ENCODE data around the gene RAB7B. TPM values are rescaled to one million over a fixed set of nuclear protein-coding genes. Genes with fewer than 3 reads are reported as not detected.

Gene RAB7B
- total RNA-seq, 6 experiments from 2014 or later: 2.6 to 6.6 (median 5.3) TPM

- TF ChIP-seq, protein P1, sequence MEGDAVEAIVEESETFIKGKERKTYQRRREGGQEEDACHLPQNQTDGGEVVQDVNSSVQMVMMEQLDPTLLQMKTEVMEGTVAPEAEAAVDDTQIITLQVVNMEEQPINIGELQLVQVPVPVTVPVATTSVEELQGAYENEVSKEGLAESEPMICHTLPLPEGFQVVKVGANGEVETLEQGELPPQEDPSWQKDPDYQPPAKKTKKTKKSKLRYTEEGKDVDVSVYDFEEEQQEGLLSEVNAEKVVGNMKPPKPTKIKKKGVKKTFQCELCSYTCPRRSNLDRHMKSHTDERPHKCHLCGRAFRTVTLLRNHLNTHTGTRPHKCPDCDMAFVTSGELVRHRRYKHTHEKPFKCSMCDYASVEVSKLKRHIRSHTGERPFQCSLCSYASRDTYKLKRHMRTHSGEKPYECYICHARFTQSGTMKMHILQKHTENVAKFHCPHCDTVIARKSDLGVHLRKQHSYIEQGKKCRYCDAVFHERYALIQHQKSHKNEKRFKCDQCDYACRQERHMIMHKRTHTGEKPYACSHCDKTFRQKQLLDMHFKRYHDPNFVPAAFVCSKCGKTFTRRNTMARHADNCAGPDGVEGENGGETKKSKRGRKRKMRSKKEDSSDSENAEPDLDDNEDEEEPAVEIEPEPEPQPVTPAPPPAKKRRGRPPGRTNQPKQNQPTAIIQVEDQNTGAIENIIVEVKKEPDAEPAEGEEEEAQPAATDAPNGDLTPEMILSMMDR (IDR thresholded peaks at IDR 0.05): no peak
- DNase-seq: no peak
- Mint-ChIP-seq H3K27me3 (ENCODE audit: insufficient read depth) (peaks cover 47% of the 10 kb centered on the region), H3K4me1 (ENCODE audit: low read depth) (peaks cover 11% of the 10 kb centered on the region), H3K4me3 (no peak overlapping the region), H3K36me3 (ENCODE audit: low read depth) (no peaks in the 10 kb centered on the region), H3K27ac (no peak overlapping the region), H3K9me3 (no peaks in the 10 kb centered on the region)
Measured at GRCh38 chr1:205942631-205943159, 60.5 kb downstream of the RAB7B start.

DNA sequence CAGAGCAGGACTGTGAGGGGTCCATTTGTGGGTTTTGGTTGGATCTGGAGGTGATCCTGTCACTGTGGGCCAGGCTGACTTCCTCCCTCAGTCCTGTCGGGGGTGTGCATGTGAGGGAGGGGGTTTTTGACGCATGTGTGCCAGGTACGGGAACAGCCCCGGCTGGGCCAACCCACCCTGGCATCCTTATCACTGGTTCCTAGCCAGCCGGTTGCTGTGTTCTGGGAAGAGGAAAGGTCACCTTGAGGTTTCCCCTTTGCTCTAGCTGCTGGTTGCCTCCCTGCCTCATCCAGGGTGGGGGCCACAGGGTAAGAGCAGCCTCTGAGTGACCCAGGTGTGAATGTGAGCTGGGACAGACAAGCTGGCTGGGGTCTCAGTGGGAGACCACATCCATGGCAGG, 62.5 kb downstream of the RAB7B start:
- TF ChIP-seq, protein P1 (IDR thresholded peaks at IDR 0.05): no peak

GRCh38 chr1:205939690-205940330, 63.4 kb downstream of the RAB7B start:
- peaks cover 30% of the 10 kb centered on the region for H3K27me3 Mint-ChIP-seq (ENCODE audit: insufficient read depth)
- H3K36me3 Mint-ChIP-seq (ENCODE audit: low read depth): no peaks in the 10 kb centered on the region
- H3K27ac Mint-ChIP-seq: no peak overlapping the region
- TF ChIP-seq, protein P1 (IDR thresholded peaks at IDR 0.05): peak; percentile 43; the same call in 1 of the 2 replicates
- peaks cover 27% of the 10 kb centered on the region for H3K4me1 Mint-ChIP-seq (ENCODE audit: low read depth)
- no peak for DNase-seq
- no peak overlapping the region for H3K4me3 Mint-ChIP-seq
- no peaks in the 10 kb centered on the region for H3K9me3 Mint-ChIP-seq

More for the DNA sequence above, 62.5 kb downstream of the RAB7B start:
- H3K4me3 Mint-ChIP-seq: no peak overlapping the region
- no peak overlapping the region for H3K27ac Mint-ChIP-seq
- H3K36me3 Mint-ChIP-seq (ENCODE audit: low read depth): no peaks in the 10 kb centered on the region
- H3K4me1 Mint-ChIP-seq (ENCODE audit: low read depth): peaks cover 27% of the 10 kb centered on the region
- no peak for DNase-seq
- no peaks in the 10 kb centered on the region for H3K9me3 Mint-ChIP-seq
- H3K27me3 Mint-ChIP-seq (ENCODE audit: insufficient read depth): peaks cover 37% of the 10 kb centered on the region

DNA sequence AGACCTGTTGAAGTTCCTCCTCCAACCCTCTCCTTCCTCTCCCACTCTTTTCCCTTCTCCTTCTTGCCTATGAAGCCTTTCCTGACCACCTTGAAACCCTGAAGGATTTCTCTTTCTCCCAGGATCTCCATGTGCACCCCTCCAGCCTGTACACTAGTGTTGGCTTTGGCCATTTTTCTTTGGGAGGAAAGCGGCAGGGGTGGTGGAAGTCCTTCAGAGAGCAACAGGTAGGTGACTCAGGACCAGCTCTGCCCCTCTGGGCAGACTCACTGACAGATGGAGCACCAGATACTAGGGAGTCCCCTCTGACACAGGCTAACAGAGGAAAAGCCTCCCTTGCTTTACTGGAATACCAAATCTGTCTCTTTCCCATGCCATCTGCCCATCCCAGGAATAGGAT, 64.5 kb downstream of the RAB7B start:
- Mint-ChIP-seq H3K27me3 (ENCODE audit: insufficient read depth) (peaks cover 24% of the 10 kb centered on the region), H3K36me3 (ENCODE audit: low read depth) (no peaks in the 10 kb centered on the region)
- TF ChIP-seq, protein P1 (IDR thresholded peaks at IDR 0.05): no peak

DNA sequence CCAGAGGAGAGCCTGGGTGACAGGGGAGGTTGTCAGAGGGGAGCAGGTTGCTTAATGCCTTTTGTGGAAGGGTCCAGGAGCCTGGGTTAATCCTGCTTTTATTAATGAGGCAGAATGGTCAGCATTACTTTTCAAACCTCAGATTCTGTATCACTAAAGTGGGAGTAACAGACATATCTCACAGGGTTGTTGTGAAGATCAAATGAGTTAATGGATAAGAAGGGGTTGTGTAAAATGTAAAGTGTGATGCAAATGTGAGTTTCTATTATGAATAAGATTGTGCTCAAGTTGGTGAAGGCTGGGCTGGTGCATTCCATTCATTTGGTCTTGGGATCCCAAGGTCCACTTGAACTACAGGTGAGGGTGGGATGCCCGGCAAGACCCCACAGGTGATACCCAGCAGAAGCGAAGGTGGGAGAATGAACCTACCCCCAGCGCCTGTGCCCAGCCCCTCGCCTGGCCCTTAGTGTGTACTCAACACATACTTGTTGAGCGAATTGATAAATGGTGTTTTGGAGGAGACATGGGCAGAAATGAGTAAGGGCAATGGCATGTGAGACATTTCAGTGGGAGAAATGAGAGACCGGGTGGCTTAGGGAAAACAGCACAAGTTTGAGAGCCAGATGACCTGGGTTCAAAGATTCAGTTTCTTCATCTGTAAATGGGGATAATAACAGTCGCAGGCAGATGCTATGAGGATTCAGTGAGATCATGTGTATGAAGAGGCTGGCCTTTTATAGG, 66.2 kb downstream of the RAB7B start:
- Mint-ChIP-seq H3K4me3 (no peak overlapping the region), H3K27ac (no peak overlapping the region; the same call in 1 of the 2 replicates), H3K36me3 (ENCODE audit: low read depth) (no peaks in the 10 kb centered on the region), H3K27me3 (ENCODE audit: insufficient read depth) (peaks cover 13% of the 10 kb centered on the region), H3K9me3 (no peaks in the 10 kb centered on the region), H3K4me1 (ENCODE audit: low read depth) (peaks cover 45% of the 10 kb centered on the region)
- peak; percentile 39 for DNase-seq
- TF ChIP-seq, protein P1 (IDR thresholded peaks at IDR 0.05): no peak

More for the DNA sequence above, 64.5 kb downstream of the RAB7B start:
- no peak for DNase-seq
- Mint-ChIP-seq H3K4me1 (ENCODE audit: low read depth) (peaks cover 36% of the 10 kb centered on the region), H3K9me3 (no peaks in the 10 kb centered on the region), H3K27ac (no peak overlapping the region), H3K4me3 (no peak overlapping the region)
